HepG2 (cell line): ENCODE measurements around the gene GRPEL2. TPM values are rescaled to one million over a fixed set of nuclear protein-coding genes. Genes with fewer than 3 reads are reported as not detected.

Source experiments
- CAMTA2 ChIP-seq: sonication (generic); formaldehyde crosslinking; IDR thresholded peaks from 2 replicates; pipeline ENCODE4 v1.4.0; 2020; ENCODE audit warnings: mild to moderate bottlenecking, missing genetic modification reagents, borderline replicate concordance
- CEBPG ChIP-seq: IDR thresholded peaks from 2 replicates; pipeline ENCODE4 v1.6.1; 2016
- DNMT1 ChIP-seq: sonication (generic); formaldehyde crosslinking; IDR thresholded peaks from 2 replicates; pipeline ENCODE4 v1.5.1; 2020; ENCODE audit warnings: mild to moderate bottlenecking, missing genetic modification reagents
- DPF2 ChIP-seq: sonication (generic); formaldehyde crosslinking; IDR thresholded peaks from 2 replicates; pipeline ENCODE4 v1.4.0; 2020; ENCODE audit warnings: mild to moderate bottlenecking, low read depth, missing genetic modification reagents, borderline replicate concordance
- FOXO1 ChIP-seq: sonication (generic); formaldehyde crosslinking; IDR thresholded peaks from 2 replicates; pipeline ENCODE4 v1.4.0; 2020; ENCODE audit warnings: missing genetic modification reagents
- FOXP1 ChIP-seq, 2 experiments: fragments of 450-650 bp in 1 of 2; IDR thresholded peaks; 2 replicates each; pipeline ENCODE4 v1.6.1; 2017 to 2018; ENCODE audit warnings: antibody characterized with exemption in 1 of 2
- HCFC1 ChIP-seq: fragments of 150-350 bp; IDR thresholded peaks from 2 replicates; pipeline ENCODE4 v1.6.1; 2014; ENCODE audit warnings: low read depth, low read length
- KDM5A ChIP-seq: fragments of 200-600 bp; sonication (generic); IDR thresholded peaks from 2 replicates; pipeline ENCODE4 v1.7.0; 2018; ENCODE audit warnings: antibody characterized with exemption, mild to moderate bottlenecking, low read length, borderline replicate concordance
- MBNL3 ChIP-seq: fragments of 250-450 bp; sonication (Bioruptor Pico); conservative IDR thresholded peaks from 2 replicates; pipeline ENCODE4 v1.8.0; 2022; ENCODE audit warnings: mild to moderate bottlenecking, inconsistent platforms
- MIXL1 ChIP-seq: IDR thresholded peaks from 2 replicates; pipeline ENCODE4 v1.6.1; 2016
- RFX3 ChIP-seq: IDR thresholded peaks from 2 replicates; pipeline ENCODE4 v1.6.1; 2016; ENCODE audit warnings: missing biosample characterization, missing genetic modification reagents
- TARDBP ChIP-seq: sonication (generic); formaldehyde crosslinking; IDR thresholded peaks from 2 replicates; pipeline ENCODE4 v1.8.0; 2022; ENCODE audit warnings: mild to moderate bottlenecking, missing genetic modification reagents
- TFDP2 ChIP-seq: sonication (generic); formaldehyde crosslinking; IDR thresholded peaks from 2 replicates; pipeline ENCODE4 v1.4.0; 2020; ENCODE audit warnings: missing genetic modification reagents
- XRCC5 ChIP-seq: fragments of 200-400 bp; formaldehyde crosslinking; optimal IDR thresholded peaks from 2 replicates; pipeline ENCODE3; 2017; ENCODE audit warnings: mild to moderate bottlenecking, low read length
- ZNF329 ChIP-seq: sonication (generic); formaldehyde crosslinking; IDR thresholded peaks from 2 replicates; pipeline ENCODE4 v1.9.0; 2021; ENCODE audit warnings: low read depth, mild to moderate bottlenecking, missing genetic modification reagents
- ZNF501 ChIP-seq: sonication (generic); formaldehyde crosslinking; IDR thresholded peaks from 2 replicates; pipeline ENCODE4 v1.5.1; 2020; ENCODE audit warnings: mild to moderate bottlenecking, moderate library complexity, missing genetic modification reagents
- ZNF570 ChIP-seq: sonication (generic); formaldehyde crosslinking; IDR thresholded peaks from 2 replicates; pipeline ENCODE4 v1.4.0; 2020; ENCODE audit warnings: mild to moderate bottlenecking, missing genetic modification reagents, borderline replicate concordance
- ZNF678 ChIP-seq: sonication (generic); formaldehyde crosslinking; IDR thresholded peaks from 2 replicates; pipeline ENCODE4 v1.4.0; 2020; ENCODE audit warnings: mild to moderate bottlenecking, missing genetic modification reagents
- ZSCAN29 ChIP-seq: sonication (generic); formaldehyde crosslinking; conservative IDR thresholded peaks from 2 replicates; pipeline ENCODE4 v1.4.0; 2020; ENCODE audit warnings: mild to moderate bottlenecking, missing genetic modification reagents
- polyA plus RNA-seq, 8 experiments: library from polyadenylated mRNA; depleted of rRNA in 3 of 8; stranded (reverse) in 7 of 8; unstranded in 1 of 8; fragments of >200 nt; fragmentation: Illumina TruSeq in 4 of 8; extraction: Trizol in 4 of 8; gene quantifications; 2 replicates each; pipeline versions ENCODE4 v1.2.1 to v1.2.3, GENCODE V29; 2011 to 2016; ENCODE audit warnings: low read depth in 4 of 8, missing spikeins in 1 of 8, mixed read lengths in 1 of 8; ENCODE audit not compliant: insufficient read depth in 1 of 8
- total RNA-seq, 5 experiments: library from RNA; depleted of rRNA; stranded (reverse); fragments of >200 nt; fragmentation: Illumina TruSeq; extraction: Trizol; gene quantifications; 2 replicates each; pipeline ENCODE4 v1.2.3, GENCODE V29; 2016; ENCODE audit warnings: low read depth in 1 of 5
- TF ChIP-seq, protein P1 (sequence below): IDR thresholded peaks from 2 replicates; pipeline ENCODE4 v1.6.1; 2016
- TF ChIP-seq, protein P2 (sequence below): sonication (generic); formaldehyde crosslinking; IDR thresholded peaks from 2 replicates; pipeline ENCODE4 v1.5.0; 2020; ENCODE audit warnings: mild to moderate bottlenecking, missing genetic modification reagents, borderline replicate concordance
- TF ChIP-seq, protein P3 (sequence below): sonication (generic); formaldehyde crosslinking; IDR thresholded peaks from 2 replicates; pipeline ENCODE4 v1.4.0; 2020; ENCODE audit warnings: missing genetic modification reagents

Gene GRPEL2
- total and polyA plus RNA-seq, 2 of the 13 experiments (the other 11 are each of a cell fraction or from before 2014, with no cell fraction given) = 13.1 to 16.6 TPM

- TF ChIP-seq ZNF501 (CRISPR knock-in tag) (peak; percentile 26; the same call in 1 of the 2 replicates), ZSCAN29 (CRISPR knock-in tag) (0 out of 2 replicates have a peak, but pooled peaks have one; percentile 71), FOXO1 (CRISPR knock-in tag) (no peak), DPF2 (CRISPR knock-in tag) (peak; percentile 56; the same call in 1 of the 2 replicates), ZNF678 (CRISPR knock-in tag) (no peak), RFX3 (no peak), TARDBP (peak; percentile 72; the same call in 1 of the 2 replicates), XRCC5 (peak; percentile 68), CAMTA2 (CRISPR knock-in tag) (no peak), FOXP1 (IDR thresholded peaks at IDR 0.05) (no peak), FOXP1 (CRISPR knock-in tag; IDR thresholded peaks at IDR 0.05) (peak; percentile 55), MBNL3 (no peak), MIXL1 (no peak), ZNF570 (no peak), CEBPG (CRISPR knock-in tag) (0 out of 2 replicates have a peak, but pooled peaks have one; percentile 17), HCFC1 (no peak), ZNF329 (CRISPR knock-in tag) (no peak), KDM5A (no peak), DNMT1 (CRISPR knock-in tag) (no peak), TFDP2 (CRISPR knock-in tag) (no peak)
- TF ChIP-seq, protein P1, sequence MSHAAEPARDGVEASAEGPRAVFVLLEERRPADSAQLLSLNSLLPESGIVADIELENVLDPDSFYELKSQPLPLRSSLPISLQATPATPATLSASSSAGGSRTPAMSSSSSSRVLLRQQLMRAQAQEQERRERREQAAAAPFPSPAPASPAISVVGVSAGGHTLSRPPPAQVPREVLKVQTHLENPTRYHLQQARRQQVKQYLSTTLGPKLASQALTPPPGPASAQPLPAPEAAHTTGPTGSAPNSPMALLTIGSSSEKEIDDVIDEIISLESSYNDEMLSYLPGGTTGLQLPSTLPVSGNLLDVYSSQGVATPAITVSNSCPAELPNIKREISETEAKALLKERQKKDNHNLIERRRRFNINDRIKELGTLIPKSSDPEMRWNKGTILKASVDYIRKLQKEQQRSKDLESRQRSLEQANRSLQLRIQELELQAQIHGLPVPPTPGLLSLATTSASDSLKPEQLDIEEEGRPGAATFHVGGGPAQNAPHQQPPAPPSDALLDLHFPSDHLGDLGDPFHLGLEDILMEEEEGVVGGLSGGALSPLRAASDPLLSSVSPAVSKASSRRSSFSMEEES (CRISPR knock-in tag) = peak; percentile 22; the same call in 1 of the 2 replicates
- TF ChIP-seq, protein P2, sequence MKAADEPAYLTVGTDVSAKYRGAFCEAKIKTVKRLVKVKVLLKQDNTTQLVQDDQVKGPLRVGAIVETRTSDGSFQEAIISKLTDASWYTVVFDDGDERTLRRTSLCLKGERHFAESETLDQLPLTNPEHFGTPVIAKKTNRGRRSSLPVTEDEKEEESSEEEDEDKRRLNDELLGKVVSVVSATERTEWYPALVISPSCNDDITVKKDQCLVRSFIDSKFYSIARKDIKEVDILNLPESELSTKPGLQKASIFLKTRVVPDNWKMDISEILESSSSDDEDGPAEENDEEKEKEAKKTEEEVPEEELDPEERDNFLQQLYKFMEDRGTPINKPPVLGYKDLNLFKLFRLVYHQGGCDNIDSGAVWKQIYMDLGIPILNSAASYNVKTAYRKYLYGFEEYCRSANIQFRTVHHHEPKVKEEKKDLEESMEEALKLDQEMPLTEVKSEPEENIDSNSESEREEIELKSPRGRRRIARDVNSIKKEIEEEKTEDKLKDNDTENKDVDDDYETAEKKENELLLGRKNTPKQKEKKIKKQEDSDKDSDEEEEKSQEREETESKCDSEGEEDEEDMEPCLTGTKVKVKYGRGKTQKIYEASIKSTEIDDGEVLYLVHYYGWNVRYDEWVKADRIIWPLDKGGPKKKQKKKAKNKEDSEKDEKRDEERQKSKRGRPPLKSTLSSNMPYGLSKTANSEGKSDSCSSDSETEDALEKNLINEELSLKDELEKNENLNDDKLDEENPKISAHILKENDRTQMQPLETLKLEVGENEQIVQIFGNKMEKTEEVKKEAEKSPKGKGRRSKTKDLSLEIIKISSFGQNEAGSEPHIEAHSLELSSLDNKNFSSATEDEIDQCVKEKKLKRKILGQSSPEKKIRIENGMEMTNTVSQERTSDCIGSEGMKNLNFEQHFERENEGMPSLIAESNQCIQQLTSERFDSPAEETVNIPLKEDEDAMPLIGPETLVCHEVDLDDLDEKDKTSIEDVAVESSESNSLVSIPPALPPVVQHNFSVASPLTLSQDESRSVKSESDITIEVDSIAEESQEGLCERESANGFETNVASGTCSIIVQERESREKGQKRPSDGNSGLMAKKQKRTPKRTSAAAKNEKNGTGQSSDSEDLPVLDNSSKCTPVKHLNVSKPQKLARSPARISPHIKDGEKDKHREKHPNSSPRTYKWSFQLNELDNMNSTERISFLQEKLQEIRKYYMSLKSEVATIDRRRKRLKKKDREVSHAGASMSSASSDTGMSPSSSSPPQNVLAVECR = peak; percentile 52; the same call in 1 of the 2 replicates
- TF ChIP-seq, protein P3, sequence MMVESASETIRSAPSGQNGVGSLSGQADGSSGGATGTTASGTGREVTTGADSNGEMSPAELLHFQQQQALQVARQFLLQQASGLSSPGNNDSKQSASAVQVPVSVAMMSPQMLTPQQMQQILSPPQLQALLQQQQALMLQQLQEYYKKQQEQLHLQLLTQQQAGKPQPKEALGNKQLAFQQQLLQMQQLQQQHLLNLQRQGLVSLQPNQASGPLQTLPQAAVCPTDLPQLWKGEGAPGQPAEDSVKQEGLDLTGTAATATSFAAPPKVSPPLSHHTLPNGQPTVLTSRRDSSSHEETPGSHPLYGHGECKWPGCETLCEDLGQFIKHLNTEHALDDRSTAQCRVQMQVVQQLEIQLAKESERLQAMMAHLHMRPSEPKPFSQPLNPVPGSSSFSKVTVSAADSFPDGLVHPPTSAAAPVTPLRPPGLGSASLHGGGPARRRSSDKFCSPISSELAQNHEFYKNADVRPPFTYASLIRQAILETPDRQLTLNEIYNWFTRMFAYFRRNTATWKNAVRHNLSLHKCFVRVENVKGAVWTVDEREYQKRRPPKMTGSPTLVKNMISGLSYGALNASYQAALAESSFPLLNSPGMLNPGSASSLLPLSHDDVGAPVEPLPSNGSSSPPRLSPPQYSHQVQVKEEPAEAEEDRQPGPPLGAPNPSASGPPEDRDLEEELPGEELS = peak; percentile 62
These were observed 22.8 kb upstream of the GRPEL2 start (continued) for GRCh38 chr5:149322518-149322917.
